Measurements from ENCODE around the gene MAP2K5.

MAP2K5 gene

DNA sequence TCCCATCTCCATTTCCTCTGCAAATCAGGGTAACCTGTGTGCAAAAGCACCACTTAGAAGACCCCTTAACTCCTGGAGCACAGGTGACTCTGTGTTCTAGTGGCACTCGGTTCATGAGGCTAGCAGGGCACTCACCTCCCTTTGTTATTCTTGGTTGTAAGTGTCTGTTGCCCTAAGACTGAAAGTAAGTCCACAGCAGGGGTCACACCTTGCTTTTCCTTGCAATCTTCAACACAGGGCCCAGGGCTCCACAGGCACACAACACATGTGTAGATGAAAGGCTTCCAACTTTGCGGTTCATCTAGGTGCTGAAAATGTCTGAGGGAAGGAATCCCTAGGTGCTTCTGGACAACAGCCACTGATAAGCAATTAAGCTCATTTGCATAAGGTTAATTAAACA lies 294.5 kb downstream of the MAP2K5 start:
- in situ Hi-C loops (cut with HindIII; ENCODE audit: low sequenced_read_pairs): no loop called here
- TF ChIP-seq CTCF (IDR thresholded peaks at IDR 0.05; ENCODE audit: low read depth, low read length): no peak
- H3K4me3 ChIP-seq (ENCODE audit: low read depth, low read length): no peak overlapping the region
- no peak for DNase-seq (ENCODE audit: low read depth, low spot score)

DNA sequence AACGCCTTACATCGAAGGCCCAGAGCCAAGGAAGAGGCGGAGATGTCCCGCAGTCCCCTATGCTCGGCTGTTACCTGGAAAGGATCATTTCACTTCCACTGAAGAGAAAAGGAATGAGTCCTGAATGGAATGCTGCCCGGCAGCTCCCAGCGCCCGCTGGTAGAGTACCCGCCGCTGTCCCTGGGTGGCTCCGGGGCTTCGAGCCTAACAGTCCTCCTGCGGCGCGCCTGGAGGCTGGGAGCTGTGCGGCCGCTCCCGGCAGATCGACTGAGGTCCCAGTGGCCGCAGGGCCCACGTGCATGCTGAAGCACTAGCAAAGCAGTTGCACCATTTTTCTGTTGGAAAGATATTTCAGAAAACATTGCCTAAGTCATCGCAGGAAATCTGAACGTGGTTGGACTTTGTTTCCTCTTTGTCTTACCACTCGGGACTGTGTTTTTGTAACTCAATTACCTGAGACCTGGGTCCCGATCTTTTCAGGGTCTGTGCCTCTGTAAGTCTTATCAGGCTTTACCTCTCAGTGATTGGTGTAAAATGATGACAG lies 296.4 kb downstream of the MAP2K5 start:
- in situ Hi-C loops (cut with HindIII; ENCODE audit: low sequenced_read_pairs): no loop called here
- peak; percentile 25 for DNase-seq (ENCODE audit: low read depth, low spot score)
- H3K4me3 ChIP-seq (ENCODE audit: low read depth, low read length): peak overlapping the region; percentile 92
- no peak for TF ChIP-seq CTCF (IDR thresholded peaks at IDR 0.05; ENCODE audit: low read depth, low read length)

DNA sequence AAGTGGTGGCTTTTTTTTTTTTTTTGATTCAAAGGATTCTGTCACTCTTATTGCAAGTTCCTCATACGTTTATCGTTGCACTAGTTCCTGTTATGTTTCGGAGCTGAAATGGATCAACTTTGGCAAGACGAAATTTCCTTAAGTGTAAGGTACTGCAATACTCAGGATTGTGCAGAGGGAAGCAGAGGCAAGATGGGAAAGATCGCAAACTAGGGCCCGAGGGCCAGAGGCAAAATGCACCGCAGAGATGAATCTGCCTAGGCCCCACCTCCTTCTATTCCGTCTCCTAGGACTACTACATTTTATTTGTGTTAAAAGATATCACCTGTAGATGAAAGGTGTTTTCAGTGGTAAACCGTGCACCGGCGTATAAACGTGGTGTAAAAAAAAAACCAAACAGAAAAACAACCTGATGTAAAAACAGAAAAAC lies 297.0 kb downstream of the MAP2K5 start:
- in situ Hi-C loops (cut with HindIII; ENCODE audit: low sequenced_read_pairs): no loop called here
- TF ChIP-seq CTCF (IDR thresholded peaks at IDR 0.05; ENCODE audit: low read depth, low read length): no peak
- peak; percentile 75 for DNase-seq (ENCODE audit: low read depth, low spot score)
- peak overlapping the region; percentile 92 for H3K4me3 ChIP-seq (ENCODE audit: low read depth, low read length)

DNA sequence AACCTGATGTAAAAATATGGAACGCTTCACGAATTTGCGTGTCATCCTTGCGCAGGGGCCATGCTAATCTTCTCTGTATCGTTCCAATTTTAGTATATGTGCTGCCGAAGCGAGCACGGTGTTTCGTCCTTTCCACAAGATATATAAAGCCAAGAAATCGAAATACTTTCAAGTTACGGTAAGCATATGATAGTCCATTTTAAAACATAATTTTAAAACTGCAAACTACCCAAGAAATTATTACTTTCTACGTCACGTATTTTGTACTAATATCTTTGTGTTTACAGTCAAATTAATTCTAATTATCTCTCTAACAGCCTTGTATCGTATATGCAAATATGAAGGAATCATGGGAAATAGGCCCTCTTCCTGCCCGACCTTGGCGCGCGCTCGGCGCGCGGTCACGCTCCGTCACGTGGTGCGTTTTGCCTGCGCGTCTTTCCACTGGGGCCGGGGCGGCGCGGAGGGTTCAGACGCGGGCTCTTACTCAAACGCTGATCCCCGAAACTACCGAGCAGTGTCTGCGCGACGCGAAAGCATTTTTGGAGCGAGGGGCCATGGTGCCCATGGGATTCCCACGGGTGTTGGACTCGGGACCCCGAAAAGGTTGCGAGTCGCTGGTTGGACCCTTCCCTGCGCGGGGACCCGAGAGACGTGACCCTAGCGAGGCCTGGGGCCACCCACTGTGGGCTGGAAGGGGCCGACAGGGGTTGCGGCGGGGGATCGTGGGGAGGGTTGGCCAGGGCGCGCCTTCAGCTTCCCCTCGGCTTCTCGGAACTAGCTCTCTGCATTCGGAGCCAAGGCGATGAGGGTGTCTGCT lies 297.6 kb downstream of the MAP2K5 start, which contains the start of gene RNU6-1:
RNU6-1 (minus strand) TSS at position 117 of the 820 bp plus-strand sequence.
- peak; percentile 95 for DNase-seq (ENCODE audit: low read depth, low spot score)
- in situ Hi-C loops (cut with HindIII; ENCODE audit: low sequenced_read_pairs): no loop called here
- TF ChIP-seq CTCF (IDR thresholded peaks at IDR 0.05; ENCODE audit: low read depth, low read length): no peak
- peak within 1 kb of the TSS; percentile 92 for H3K4me3 ChIP-seq (ENCODE audit: low read depth, low read length)

DNA sequence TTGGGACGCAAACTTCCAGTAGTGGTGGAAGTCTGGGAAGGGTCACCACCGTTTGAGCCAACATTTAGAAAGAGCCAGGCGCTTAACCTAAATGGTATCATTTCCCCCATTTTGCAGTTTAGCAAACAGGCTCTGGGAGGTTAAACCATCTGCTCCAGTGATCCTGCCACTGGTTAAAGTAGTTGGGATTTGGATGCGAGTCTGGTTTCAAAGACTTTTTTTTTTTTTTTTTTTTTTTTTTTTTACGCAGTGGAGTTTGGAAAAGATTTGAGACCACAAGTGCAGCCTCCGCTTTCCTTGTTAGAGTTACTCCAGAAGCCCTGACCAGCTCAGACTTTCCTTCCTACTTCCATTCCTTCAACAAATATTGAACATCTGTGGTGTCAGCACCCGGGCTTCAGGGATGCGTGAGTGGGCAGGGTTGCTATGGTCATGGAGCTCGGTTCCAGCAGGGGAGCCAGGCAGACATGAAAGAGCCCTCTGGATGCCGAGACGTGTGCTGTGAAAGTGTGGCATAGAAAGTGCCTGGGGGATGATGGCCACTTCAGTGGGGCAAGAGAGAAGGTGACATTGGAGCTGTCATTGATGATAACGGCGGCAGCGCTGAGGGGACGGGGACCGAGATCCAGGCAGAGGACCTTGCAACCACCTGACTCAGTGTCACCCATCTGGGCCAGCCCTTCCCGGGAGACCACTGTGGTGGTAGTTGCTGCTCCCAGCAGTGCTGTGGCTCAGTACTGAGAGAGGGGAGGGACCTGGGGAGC lies 298.4 kb downstream of the MAP2K5 start:
- H3K4me3 ChIP-seq (ENCODE audit: low read depth, low read length): peak overlapping the region; percentile 92
- no peak for TF ChIP-seq CTCF (IDR thresholded peaks at IDR 0.05; ENCODE audit: low read depth, low read length)
- peak; percentile 55 for DNase-seq (ENCODE audit: low read depth, low spot score)
- in situ Hi-C loops (cut with HindIII; ENCODE audit: low sequenced_read_pairs): no loop called here

DNA sequence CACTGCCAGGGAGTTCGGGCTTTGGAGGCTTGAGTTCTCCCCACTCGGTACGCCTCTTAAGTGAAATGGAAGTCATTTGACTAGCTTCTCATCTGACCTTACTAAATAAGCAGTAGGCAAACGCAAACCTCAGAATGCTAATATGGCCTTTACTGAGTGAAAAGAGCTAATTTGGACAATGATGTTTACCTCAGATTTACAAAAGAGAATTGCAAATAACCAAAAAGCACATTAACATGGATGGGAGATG lies 298.9 kb downstream of the MAP2K5 start:
- in situ Hi-C loops (cut with HindIII; ENCODE audit: low sequenced_read_pairs): no loop called here
- TF ChIP-seq CTCF (IDR thresholded peaks at IDR 0.05; ENCODE audit: low read depth, low read length): no peak
- no peak for DNase-seq (ENCODE audit: low read depth, low spot score)
- H3K4me3 ChIP-seq (ENCODE audit: low read depth, low read length): peak overlapping the region; percentile 92
